IMR-90 (cell line): ENCODE measurements around the gene IL20. TPM values are rescaled to one million over a fixed set of nuclear protein-coding genes. Genes with fewer than 3 reads are reported as not detected.

Experiments
- ATAC-seq: fragments of 200-7000 bp; cut with Tn5 transposase; 2 replicates; pipeline ENCODE4 v1.9.1; 2020; ENCODE audit warnings: low read depth, mild to moderate bottlenecking, moderate library complexity
- BruUV-seq: library from RNA; stranded (reverse); fragments of 400-500 nt; replicated peaks from 2 replicates; lab custom pipeline; 2021; lab: Mats Ljungman, UMichigan
- CTCF ChIA-PET: fragments of 300-600 bp; formaldehyde crosslinking; extraction: SDS; loops from one replicate; lab custom pipeline; 2021; ENCODE audit warnings: antibody characterized with exemption; lab: Yijun Ruan, JAX
- POLR2A ChIA-PET: fragments of 300-600 bp; sonication (Branson Sonifier 250); formaldehyde crosslinking; loops from one replicate; lab custom pipeline; 2022; ENCODE audit warnings: antibody characterized with exemption; ENCODE audit not compliant: unreplicated experiment; lab: Charles Lee
- DNase-seq: peaks from one replicate; pipeline ENCODE4 v3.0.0; 2013
- H2AFZ ChIP-seq: replicated peaks from 2 replicates; pipeline ENCODE3; 2013; ENCODE audit warnings: low read length, mild to moderate bottlenecking; ENCODE audit not compliant: poor library complexity
- H2AK5ac ChIP-seq: 2 replicates; pipeline ENCODE4 v1.6.1; 2013; ENCODE audit warnings: low read depth, low read length, inconsistent platforms
- H2AK9ac ChIP-seq: replicated peaks from 2 replicates; pipeline ENCODE3; 2013; ENCODE audit warnings: mild to moderate bottlenecking, low read depth, low read length, moderate library complexity; ENCODE audit not compliant: poor library complexity
- H2BK120ac ChIP-seq: 2 replicates; pipeline ENCODE4 v1.6.1; 2013; ENCODE audit warnings: low read depth, low read length, inconsistent platforms
- H2BK15ac ChIP-seq: 3 replicates; pipeline ENCODE4 v1.6.1; 2013; ENCODE audit warnings: low read depth, low read length, inconsistent platforms
- H2BK20ac ChIP-seq: 2 replicates; pipeline ENCODE4 v1.6.1; 2013; ENCODE audit warnings: low read depth, mild to moderate bottlenecking, inconsistent platforms, low read length, moderate library complexity
- H2BK5ac ChIP-seq: 2 replicates; pipeline ENCODE4 v1.6.1; 2013; ENCODE audit warnings: mild to moderate bottlenecking, low read depth, low read length, inconsistent platforms; ENCODE audit not compliant: poor library complexity, severe bottlenecking
- H3K14ac ChIP-seq: replicated peaks from 2 replicates; pipeline ENCODE4 v1.6.1; 2013; ENCODE audit warnings: low read depth, low read length, inconsistent platforms
- H3K18ac ChIP-seq: 2 replicates; pipeline ENCODE4 v1.6.1; 2013; ENCODE audit warnings: low read depth, low read length, control low read depth
- H3K23ac ChIP-seq: 2 replicates; pipeline ENCODE4 v1.6.1; 2013; ENCODE audit warnings: low read depth, low read length, inconsistent platforms
- H3K27ac ChIP-seq: 2 replicates; pipeline ENCODE4 v1.5.1; 2013; ENCODE audit warnings: mild to moderate bottlenecking, control low read depth, low read length; ENCODE audit not compliant: insufficient read depth
- H3K27me3 ChIP-seq: 2 replicates; pipeline ENCODE4 v1.6.1; 2013; ENCODE audit warnings: low read length; ENCODE audit not compliant: control insufficient read depth, insufficient read depth
- H3K36me3 ChIP-seq: 2 replicates; pipeline ENCODE4 v1.6.1; 2013; ENCODE audit warnings: low read length, mixed read lengths; ENCODE audit not compliant: control insufficient read depth, insufficient read depth
- H3K4ac ChIP-seq: 2 replicates; pipeline ENCODE4 v1.6.1; 2013; ENCODE audit warnings: low read depth, low read length, inconsistent platforms
- H3K4me1 ChIP-seq: 2 replicates; pipeline ENCODE4 v1.6.1; 2013; ENCODE audit warnings: low read length, mixed read lengths; ENCODE audit not compliant: control insufficient read depth, insufficient read depth
- H3K4me2 ChIP-seq: 2 replicates; pipeline ENCODE4 v1.6.1; 2013; ENCODE audit warnings: low read depth, mild to moderate bottlenecking, control low read depth, low read length, moderate library complexity
- H3K4me3 ChIP-seq: 2 replicates; pipeline ENCODE4 v1.5.1; 2013; ENCODE audit warnings: low read depth, mild to moderate bottlenecking, control low read depth, low read length, moderate library complexity; ENCODE audit not compliant: insufficient read depth
- H3K56ac ChIP-seq: 2 replicates; pipeline ENCODE4 v1.6.1; 2013; ENCODE audit warnings: low read length, inconsistent platforms; ENCODE audit not compliant: insufficient read depth; ENCODE audit errors: extremely low read depth
- H3K79me1 ChIP-seq, 2 experiments: 2 replicates each; pipeline ENCODE4 v1.6.1; 2013; ENCODE audit warnings: low read length in 2 of 2, inconsistent platforms in 1 of 2, low read depth in 1 of 2
- H3K9ac ChIP-seq: 2 replicates; pipeline ENCODE4 v1.6.1; 2013; ENCODE audit warnings: low read depth, low read length, control low read depth
- H3K9me1 ChIP-seq: 2 replicates; pipeline ENCODE4 v1.6.1; 2013; ENCODE audit warnings: low read length, inconsistent platforms; ENCODE audit not compliant: insufficient read depth
- H3K9me3 ChIP-seq: 2 replicates; pipeline ENCODE4 v1.6.1; 2013; ENCODE audit warnings: low read length; ENCODE audit not compliant: control insufficient read depth, insufficient read depth
- H4K20me1 ChIP-seq: 2 replicates; pipeline ENCODE4 v1.6.1; 2013; ENCODE audit warnings: low read length, inconsistent platforms; ENCODE audit not compliant: insufficient read depth
- H4K5ac ChIP-seq: 2 replicates; pipeline ENCODE4 v1.6.1; 2013; ENCODE audit warnings: mild to moderate bottlenecking, low read depth, low read length, control low read depth
- H4K8ac ChIP-seq, 2 experiments: 2 replicates each; pipeline ENCODE4 v1.6.1; 2013; ENCODE audit warnings: low read depth in 2 of 2, low read length in 2 of 2, control low read depth in 1 of 2, inconsistent platforms in 1 of 2
- H4K91ac ChIP-seq: 2 replicates; pipeline ENCODE4 v1.6.1; 2013; ENCODE audit warnings: low read depth, low read length, inconsistent platforms; ENCODE audit not compliant: insufficient read depth
- BHLHE40 ChIP-seq: fragments of 150-350 bp; IDR thresholded peaks from 2 replicates; pipeline ENCODE4 v1.6.1; 2016; ENCODE audit warnings: mild to moderate bottlenecking, low read depth, low read length
- CEBPB ChIP-seq: IDR thresholded peaks from 2 replicates; pipeline ENCODE4 v1.6.1; 2012; ENCODE audit warnings: low read depth, low read length, improper control_type of control experiment
- FOS ChIP-seq: fragments of 150-350 bp; IDR thresholded peaks from 2 replicates; pipeline ENCODE4 v1.6.1; 2016; ENCODE audit warnings: low read depth, low read length
- MAFK ChIP-seq: IDR thresholded peaks from 2 replicates; pipeline ENCODE4 v1.6.1; 2012; ENCODE audit warnings: low read depth, low read length, improper control_type of control experiment
- MXI1 ChIP-seq: IDR thresholded peaks from 2 replicates; pipeline ENCODE4 v1.6.1; 2012; ENCODE audit warnings: low read depth, mild to moderate bottlenecking, low read length, moderate library complexity, borderline replicate concordance
- NFE2L2 ChIP-seq: fragments of 150-350 bp; IDR thresholded peaks from 2 replicates; pipeline ENCODE4 v1.6.1; 2016; ENCODE audit warnings: low read depth, mild to moderate bottlenecking, low read length
- RAD21 ChIP-seq: IDR thresholded peaks from 2 replicates; pipeline ENCODE4 v1.6.1; 2012; ENCODE audit warnings: low read length, improper control_type of control experiment
- RCOR1 ChIP-seq: IDR thresholded peaks from 2 replicates; pipeline ENCODE4 v1.6.1; 2012; ENCODE audit warnings: mild to moderate bottlenecking, low read length, improper control_type of control experiment; ENCODE audit not compliant: insufficient replicate concordance
- RFX5 ChIP-seq: IDR thresholded peaks from 2 replicates; pipeline ENCODE4 v1.8.0; 2012; ENCODE audit warnings: low read depth, mild to moderate bottlenecking, low read length, moderate library complexity
- SMC3 ChIP-seq: fragments of 150-350 bp; IDR thresholded peaks from 2 replicates; pipeline ENCODE4 v1.6.1; 2016; ENCODE audit warnings: low read depth, mild to moderate bottlenecking, antibody characterized with exemption, low read length, moderate library complexity
- dilution Hi-C: fragments of 300-500 bp; cut with HindIII; formaldehyde crosslinking; loops from one replicate; pipeline ENCODE4 v1.14.3; 2018; ENCODE audit warnings: low sequenced_read_pairs; ENCODE audit not compliant: unreplicated experiment
- in situ Hi-C: fragments of 300-500 bp; cut with MboI; formaldehyde crosslinking; loops from 3 replicates; pipeline ENCODE4 v1.14.3; 2019; ENCODE audit warnings: low sequenced_read_pairs, inconsistent platforms, mixed read lengths
- intact Hi-C: fragments of 100-400 bp; cut with micrococcal nuclease; formaldehyde crosslinking; loops from 2 replicates; pipeline ENCODE4 v1.10.0; 2022
- polyA plus RNA-seq, 3 experiments: library from polyadenylated mRNA; depleted of rRNA; stranded (reverse); fragments of >200 nt; gene quantifications; 2 replicates each; pipeline ENCODE4 v1.2.3, GENCODE V29; 2012; ENCODE audit warnings: low replicate concordance in 1 of 3
- total RNA-seq: library from RNA; depleted of rRNA; stranded (reverse); fragments of >200 nt; gene quantifications from 2 replicates; pipeline ENCODE4 v1.2.3, GENCODE V29; 2012
- TF ChIP-seq, protein P1 (sequence below): fragments of 150-350 bp; IDR thresholded peaks from 2 replicates; pipeline ENCODE4 v1.6.1; 2017; ENCODE audit warnings: mild to moderate bottlenecking, antibody characterized with exemption, low read length, low read depth
- TF ChIP-seq, protein P2 (sequence below): fragments of 150-350 bp; IDR thresholded peaks from 2 replicates; pipeline ENCODE4 v1.6.1; 2016; ENCODE audit warnings: low read depth, mild to moderate bottlenecking, low read length, moderate library complexity, borderline replicate concordance

The IL20 gene
- total and polyA plus RNA-seq, 2 of the 4 experiments (the other 2 are of a cell fraction) = not detected

DNA sequence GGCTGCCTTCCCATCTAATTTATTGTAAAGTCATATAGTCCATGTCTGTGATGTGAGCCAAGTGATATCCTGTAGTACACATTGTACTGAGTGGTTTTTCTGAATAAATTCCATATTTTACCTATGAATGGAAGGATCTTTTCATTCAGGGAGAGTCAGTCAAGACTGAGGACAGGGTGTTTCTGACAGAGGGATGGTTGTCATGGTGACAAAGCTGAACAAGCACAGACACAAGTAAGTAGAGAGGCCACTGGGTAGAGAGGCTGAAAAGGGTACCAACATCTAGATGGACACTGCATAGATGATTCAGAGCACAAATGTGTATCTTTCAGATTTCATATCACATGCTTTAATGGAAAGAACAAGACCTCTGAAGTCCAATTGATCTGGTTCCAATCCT is 22.6 kb upstream of the IL20 start:
- ATAC-seq (no peak), DNase-seq (no peak)
- Histone ChIP-seq H3K27ac (no peak overlapping the region), H3K14ac (no peak overlapping the region), H4K20me1 (no peaks in the 10 kb centered on the region), H2BK15ac (no peak overlapping the region), H2BK120ac (no peak overlapping the region), H2AK5ac (no peak overlapping the region), H3K56ac (no peak overlapping the region), H2BK5ac (no peak overlapping the region), H3K9me1 (peaks cover 11% of the 10 kb centered on the region), H4K8ac (no peak overlapping the region), H3K4ac (no peak overlapping the region), H2AFZ (no peak overlapping the region), H2BK20ac (no peak overlapping the region), H3K4me2 (no peak overlapping the region), H3K9me3 (no peaks in the 10 kb centered on the region), H3K79me1 (no peaks in the 10 kb centered on the region), H3K18ac (no peak overlapping the region), H3K9ac (no peak overlapping the region), H3K23ac (no peak overlapping the region), H3K4me3 (no peak overlapping the region), H3K4me1 (peaks cover 10% of the 10 kb centered on the region), H4K91ac (no peak overlapping the region), H3K27me3 (peaks cover 2% of the 10 kb centered on the region; the same call in 1 of the 2 replicates), H4K5ac (no peak overlapping the region), H3K36me3 (no peaks in the 10 kb centered on the region), H2AK9ac (no peak overlapping the region)
- BruUV-seq = no TSS peak
- ChIA-PET CTCF (no interaction called here), POLR2A (no interaction called here)
- dilution Hi-C loops (no loop called here), in situ Hi-C loops (no loop called here), intact Hi-C loops (no loop called here)
- TF ChIP-seq, protein P1, sequence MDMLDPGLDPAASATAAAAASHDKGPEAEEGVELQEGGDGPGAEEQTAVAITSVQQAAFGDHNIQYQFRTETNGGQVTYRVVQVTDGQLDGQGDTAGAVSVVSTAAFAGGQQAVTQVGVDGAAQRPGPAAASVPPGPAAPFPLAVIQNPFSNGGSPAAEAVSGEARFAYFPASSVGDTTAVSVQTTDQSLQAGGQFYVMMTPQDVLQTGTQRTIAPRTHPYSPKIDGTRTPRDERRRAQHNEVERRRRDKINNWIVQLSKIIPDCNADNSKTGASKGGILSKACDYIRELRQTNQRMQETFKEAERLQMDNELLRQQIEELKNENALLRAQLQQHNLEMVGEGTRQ = no peak
- no peak for TF ChIP-seq FOS
- no peak for TF ChIP-seq MAFK
- no peak for TF ChIP-seq CEBPB
- no peak for TF ChIP-seq MXI1
- TF ChIP-seq SMC3 = no peak
- TF ChIP-seq, protein P2, sequence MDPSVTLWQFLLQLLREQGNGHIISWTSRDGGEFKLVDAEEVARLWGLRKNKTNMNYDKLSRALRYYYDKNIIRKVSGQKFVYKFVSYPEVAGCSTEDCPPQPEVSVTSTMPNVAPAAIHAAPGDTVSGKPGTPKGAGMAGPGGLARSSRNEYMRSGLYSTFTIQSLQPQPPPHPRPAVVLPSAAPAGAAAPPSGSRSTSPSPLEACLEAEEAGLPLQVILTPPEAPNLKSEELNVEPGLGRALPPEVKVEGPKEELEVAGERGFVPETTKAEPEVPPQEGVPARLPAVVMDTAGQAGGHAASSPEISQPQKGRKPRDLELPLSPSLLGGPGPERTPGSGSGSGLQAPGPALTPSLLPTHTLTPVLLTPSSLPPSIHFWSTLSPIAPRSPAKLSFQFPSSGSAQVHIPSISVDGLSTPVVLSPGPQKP = no peak
- no peak for TF ChIP-seq RAD21
- TF ChIP-seq RCOR1 = no peak
- no peak for TF ChIP-seq NFE2L2
- TF ChIP-seq BHLHE40 = no peak
- no peak for TF ChIP-seq RFX5
